GM13976 (cell line): ENCODE data around the gene GSG1L2.

Source experiments
- DNase-seq: peaks from one replicate; pipeline ENCODE4 v3.0.0; 2012; ENCODE audit warnings: low spot score
- in situ Hi-C: fragments of 300-500 bp; cut with MboI; formaldehyde crosslinking; loops from one replicate; pipeline ENCODE4 v1.12.0; 2022; ENCODE audit warnings: low sequenced_read_pairs, mixed read lengths, inconsistent platforms; ENCODE audit not compliant: unreplicated experiment
- TF ChIP-seq, protein P1 (sequence below): IDR thresholded peaks from 2 replicates; pipeline ENCODE4 v1.5.1; 2012; ENCODE audit warnings: borderline replicate concordance, mild to moderate bottlenecking; ENCODE audit not compliant: insufficient read depth; ENCODE audit errors: extremely low read depth, missing control alignments, control extremely low read depth

Gene GSG1L2

DNA sequence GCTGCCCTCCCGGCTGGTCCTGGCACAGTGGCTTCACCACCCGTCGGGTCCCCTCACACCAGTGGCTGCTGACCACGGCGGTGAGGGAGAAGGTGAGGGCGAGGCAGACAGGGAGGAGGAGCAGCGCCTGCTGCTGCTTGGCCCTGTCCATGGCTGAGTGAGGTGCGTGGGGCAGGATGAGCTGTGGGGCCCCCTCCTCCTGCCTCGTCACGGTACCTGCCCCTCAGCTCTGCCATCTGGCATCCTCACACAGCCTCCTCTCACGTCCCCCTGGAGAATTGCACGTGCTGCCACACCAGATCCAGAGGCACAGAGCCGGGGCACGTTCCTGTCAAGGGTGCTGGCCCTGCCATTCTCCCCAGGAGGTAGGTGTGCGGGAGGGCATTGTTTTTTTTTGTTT lies at the start of gene GSG1L2:
Gene GSG1L2 (minus strand): TSS at position 159 of the 400 bp plus-strand sequence. CDS start 8 bp downstream, at position 151.
- in situ Hi-C loops, result no loop called here
- TF ChIP-seq, protein P1, sequence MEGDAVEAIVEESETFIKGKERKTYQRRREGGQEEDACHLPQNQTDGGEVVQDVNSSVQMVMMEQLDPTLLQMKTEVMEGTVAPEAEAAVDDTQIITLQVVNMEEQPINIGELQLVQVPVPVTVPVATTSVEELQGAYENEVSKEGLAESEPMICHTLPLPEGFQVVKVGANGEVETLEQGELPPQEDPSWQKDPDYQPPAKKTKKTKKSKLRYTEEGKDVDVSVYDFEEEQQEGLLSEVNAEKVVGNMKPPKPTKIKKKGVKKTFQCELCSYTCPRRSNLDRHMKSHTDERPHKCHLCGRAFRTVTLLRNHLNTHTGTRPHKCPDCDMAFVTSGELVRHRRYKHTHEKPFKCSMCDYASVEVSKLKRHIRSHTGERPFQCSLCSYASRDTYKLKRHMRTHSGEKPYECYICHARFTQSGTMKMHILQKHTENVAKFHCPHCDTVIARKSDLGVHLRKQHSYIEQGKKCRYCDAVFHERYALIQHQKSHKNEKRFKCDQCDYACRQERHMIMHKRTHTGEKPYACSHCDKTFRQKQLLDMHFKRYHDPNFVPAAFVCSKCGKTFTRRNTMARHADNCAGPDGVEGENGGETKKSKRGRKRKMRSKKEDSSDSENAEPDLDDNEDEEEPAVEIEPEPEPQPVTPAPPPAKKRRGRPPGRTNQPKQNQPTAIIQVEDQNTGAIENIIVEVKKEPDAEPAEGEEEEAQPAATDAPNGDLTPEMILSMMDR, result no peak
- no peak for DNase-seq

DNA sequence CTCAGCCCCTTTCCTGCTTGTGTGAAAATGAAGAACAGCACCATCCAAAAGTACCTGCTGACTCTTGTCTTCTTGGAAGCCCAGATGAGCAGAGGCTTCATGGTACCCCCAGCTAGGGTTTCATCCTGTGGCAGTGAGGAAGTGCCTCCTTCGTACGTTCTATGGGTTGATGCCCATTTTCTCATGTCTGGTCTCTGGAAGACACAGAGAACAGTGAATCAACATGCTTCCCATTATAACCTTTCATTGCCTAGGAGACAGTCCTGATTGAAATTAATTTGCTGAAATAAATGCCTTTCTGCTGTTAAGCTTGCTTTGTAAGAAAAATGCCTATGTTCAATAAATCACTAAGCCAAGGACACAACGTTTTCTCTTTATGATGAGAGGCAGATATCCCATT lies 46.7 kb upstream of the GSG1L2 start:
- in situ Hi-C loops, result no loop called here
- TF ChIP-seq, protein P1, result no peak
- DNase-seq, result no peak

DNA sequence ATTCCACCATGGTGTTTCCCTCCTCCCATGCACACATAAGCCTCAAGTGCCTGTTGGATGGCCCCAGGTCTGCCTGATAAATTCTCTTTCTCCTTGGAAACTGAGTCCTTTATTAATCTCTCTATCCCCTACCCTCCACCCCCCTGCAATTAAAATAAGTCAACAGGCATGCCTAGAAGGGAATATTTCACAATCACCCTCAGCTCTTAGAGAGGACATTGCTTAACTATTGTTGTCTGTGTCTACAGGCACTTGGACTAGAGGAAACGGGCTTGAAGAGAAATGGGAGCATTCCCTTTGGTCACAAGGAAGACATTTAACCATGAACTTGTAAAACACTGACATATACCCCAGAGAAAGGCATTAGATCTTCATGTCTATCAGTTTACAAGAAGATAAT lies 43.7 kb upstream of the GSG1L2 start:
- in situ Hi-C loops, result no loop called here
- no peak for DNase-seq
- TF ChIP-seq, protein P1, result no peak

DNA sequence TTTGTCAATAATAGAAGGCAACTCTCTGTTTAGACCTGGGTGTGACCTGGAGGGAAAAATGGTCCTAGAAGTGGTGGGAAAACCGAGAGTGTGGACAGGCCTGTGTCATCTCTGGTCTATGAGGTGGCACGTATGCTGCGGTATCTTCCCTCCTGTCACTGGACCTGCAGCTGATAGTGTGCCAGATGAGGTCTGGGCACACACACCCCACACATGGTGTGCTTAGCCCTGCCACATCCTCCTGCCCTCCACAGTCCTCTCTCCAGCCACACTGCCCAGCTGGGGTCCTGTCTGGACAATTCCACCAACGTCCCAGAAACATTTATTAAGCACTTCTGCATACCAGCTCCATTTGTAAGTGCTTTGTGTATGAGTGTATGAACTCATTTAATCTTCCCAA lies 41.1 kb upstream of the GSG1L2 start:
- TF ChIP-seq, protein P1, result no peak
- DNase-seq, result no peak
- in situ Hi-C loops, result no loop called here

DNA sequence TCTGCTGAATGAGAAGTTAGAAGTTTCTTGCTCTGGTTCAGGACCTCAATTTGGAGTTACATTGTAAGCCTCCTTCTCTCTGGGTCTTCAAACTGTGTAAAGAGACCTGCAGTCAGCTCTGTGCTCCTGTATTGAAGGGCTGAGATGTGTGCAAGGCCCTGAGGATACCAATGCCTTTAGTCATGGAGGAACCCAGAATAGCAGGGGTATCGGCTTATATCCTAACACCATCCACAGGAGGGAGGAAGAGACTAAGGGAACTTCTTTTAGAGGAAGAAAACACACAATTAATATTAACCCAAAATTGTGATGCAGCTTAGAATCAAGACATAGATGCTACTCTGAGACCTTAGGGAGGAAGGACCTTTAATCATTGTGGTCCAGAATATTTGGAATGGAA lies 40.3 kb upstream of the GSG1L2 start:
- TF ChIP-seq, protein P1, result no peak
- in situ Hi-C loops, result no loop called here
- DNase-seq, result no peak

DNA sequence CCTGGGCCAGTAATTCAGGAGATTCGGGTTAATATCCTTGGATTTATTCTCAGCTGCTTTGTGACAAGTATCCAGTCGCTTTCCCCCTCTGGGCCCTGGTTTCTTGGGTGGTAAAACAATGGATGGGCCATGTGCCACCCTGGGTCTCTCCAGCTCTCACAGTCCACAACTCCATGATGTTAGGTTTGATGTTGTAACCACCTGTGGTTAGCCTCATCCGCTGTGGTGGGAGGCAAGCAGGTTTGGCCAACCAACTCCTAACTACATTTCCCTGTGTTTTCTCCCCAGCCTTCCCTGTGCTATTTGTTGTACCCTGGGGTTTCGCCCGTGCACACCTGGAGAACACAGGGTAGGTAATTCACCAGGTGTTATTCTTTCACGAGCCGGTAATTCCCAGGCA lies 39.0 kb upstream of the GSG1L2 start:
- DNase-seq, result no peak
- in situ Hi-C loops, result no loop called here
- TF ChIP-seq, protein P1, result no peak

DNA sequence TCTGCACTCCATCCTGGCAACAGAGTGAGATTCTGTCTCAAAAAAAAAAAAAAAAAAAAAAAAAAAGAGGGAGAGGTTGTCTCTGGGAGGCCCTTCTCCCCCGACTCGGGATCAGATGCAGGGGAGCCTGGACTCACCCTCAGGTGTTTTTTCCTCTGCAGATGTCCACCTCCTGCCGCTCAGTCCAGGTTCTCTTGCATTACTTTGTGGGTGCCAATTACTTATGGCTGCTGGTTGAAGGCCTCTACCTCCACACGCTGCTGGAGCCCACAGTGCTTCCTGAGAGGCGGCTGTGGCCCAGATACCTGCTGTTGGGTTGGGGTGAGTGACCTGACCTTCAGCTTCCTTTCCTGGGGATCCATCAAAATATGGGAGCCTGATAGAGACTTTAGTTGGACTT lies 37.9 kb upstream of the GSG1L2 start:
- in situ Hi-C loops, result no loop called here
- no peak for DNase-seq
- TF ChIP-seq, protein P1, result no peak
